ENCODE data around the gene GULP1.

GULP1 gene

GRCh38 chr2:188610050-188610444, 318.4 kb downstream of the GULP1 start:
- DNase-seq: no peak

- no peak for DNase-seq
Measured at GRCh38 chr2:188610827-188611226, 319.2 kb downstream of the GULP1 start.

- DNase-seq: no peak
Measured at GRCh38 chr2:188619146-188619545, 327.5 kb downstream of the GULP1 start.

GRCh38 chr2:188620916-188621315, 329.2 kb downstream of the GULP1 start:
- DNase-seq: no peak

GRCh38 chr2:188622601-188623260, 331.1 kb downstream of the GULP1 start:
- DNase-seq: no peak

- DNase-seq: no peak
Measured at GRCh38 chr2:188623995-188624643, 332.4 kb downstream of the GULP1 start.

GRCh38 chr2:188627471-188627870, 335.8 kb downstream of the GULP1 start:
- no peak for DNase-seq

- DNase-seq: no peak
Measured at GRCh38 chr2:188628989-188629752, 337.5 kb downstream of the GULP1 start.

- no peak for DNase-seq
Measured at GRCh38 chr2:188629753-188630527, 338.3 kb downstream of the GULP1 start.

- no peak for DNase-seq
Measured at GRCh38 chr2:188631037-188631809, 339.5 kb downstream of the GULP1 start.

- DNase-seq: no peak
Measured at GRCh38 chr2:188634656-188635055, 343.0 kb downstream of the GULP1 start.

Measured in activated naive CD4-positive, alpha-beta T cell treated with Interleukin-2 at 50 U/mL for 16 hours (primary cell).